Stimulated activated CD8-positive, alpha-beta memory T cell treated with anti-CD3 and anti-CD28 coated beads, Interleukin-4, amount 100 ng/mL, for 4 hours (primary cell): ENCODE data around the gene PTGIS.

ENCODE experiments used
- DNase-seq, 2 donors: peaks; one replicate each; pipeline ENCODE4 v3.0.0-alpha.2; 2020; ENCODE audit warnings: low read depth in 2 of 2, low spot score in 1 of 2

PTGIS gene

DNA sequence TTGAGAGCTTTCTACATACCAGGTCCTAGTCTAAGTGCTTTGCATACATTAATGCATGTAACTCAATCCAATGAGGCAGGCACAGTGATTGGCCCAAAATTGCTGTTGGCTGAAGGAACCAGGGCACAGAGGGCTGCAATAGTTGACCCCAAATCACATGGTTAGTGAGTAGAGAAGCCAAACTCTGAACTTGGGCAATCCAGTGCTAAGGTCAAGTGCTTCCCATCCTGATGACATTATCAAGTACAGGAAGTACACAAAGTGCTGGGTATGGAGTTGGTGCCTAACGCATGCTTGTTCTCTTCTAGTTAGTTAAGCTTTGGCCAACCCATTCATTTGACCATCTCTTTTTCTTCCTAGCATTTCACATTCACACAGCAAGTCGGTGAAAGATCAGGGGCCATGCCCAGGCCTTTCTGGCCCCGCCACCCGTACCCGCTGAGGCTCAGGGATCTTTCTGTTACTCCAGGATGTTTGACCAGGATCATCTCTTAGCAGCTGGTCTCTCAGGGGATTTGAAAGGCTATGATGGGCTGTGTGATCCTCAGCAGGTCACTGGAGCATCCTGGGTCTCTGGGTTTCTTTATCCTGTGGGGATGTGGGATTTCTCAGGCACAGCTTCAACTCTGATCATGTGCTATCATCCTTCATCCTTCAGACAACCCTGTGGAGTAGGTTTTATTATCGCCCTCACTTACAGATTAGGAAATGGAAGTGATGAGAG lies 92.5 kb downstream of the PTGIS start:
- no peak for DNase-seq

DNA sequence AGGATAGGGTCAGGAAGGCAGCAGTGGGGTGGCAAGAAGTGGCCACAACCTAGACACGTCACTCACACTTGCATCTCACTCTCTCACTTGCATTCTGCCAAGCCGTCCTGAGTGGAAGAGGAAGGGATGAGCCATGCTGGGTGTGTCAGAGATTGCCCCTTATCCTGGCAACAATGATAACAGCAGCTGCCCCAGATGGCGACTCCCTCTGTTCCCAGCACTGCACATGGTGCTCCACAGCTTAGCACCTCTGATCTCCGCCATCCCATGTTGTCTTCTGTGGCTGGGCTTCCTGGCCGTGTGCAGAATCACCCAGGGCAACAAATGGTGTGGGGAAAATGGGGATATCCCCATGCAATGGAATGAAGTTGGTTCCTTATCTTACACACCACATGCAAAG lies 96.5 kb downstream of the PTGIS start:
- no peak for DNase-seq

- no peak for DNase-seq
Observed at GRCh38 chr20:49470922-49471321, 97.0 kb downstream of the PTGIS start.

DNA sequence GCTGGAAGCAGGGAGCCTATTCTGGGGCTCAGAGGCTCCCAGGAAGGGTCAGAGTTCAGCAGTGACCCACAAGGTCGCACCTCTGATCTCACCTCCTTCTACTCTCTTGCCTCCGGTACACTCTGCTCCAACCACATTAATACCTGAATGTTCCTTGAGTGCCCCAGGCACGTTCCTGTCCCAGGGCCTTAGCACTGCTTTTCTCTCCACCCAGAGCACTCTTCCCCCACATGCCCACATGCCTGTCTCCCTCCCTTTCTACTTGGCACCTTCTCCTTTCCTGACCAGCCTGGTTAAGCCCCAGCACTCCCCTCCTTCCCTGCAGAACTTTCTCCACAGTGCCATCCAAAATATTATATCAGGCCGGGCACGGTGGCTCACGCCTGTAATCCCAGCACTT lies 98.9 kb downstream of the PTGIS start:
- DNase-seq = no peak

- DNase-seq = no peak
Observed at GRCh38 chr20:49468412-49468811, 99.5 kb downstream of the PTGIS start.

DNA sequence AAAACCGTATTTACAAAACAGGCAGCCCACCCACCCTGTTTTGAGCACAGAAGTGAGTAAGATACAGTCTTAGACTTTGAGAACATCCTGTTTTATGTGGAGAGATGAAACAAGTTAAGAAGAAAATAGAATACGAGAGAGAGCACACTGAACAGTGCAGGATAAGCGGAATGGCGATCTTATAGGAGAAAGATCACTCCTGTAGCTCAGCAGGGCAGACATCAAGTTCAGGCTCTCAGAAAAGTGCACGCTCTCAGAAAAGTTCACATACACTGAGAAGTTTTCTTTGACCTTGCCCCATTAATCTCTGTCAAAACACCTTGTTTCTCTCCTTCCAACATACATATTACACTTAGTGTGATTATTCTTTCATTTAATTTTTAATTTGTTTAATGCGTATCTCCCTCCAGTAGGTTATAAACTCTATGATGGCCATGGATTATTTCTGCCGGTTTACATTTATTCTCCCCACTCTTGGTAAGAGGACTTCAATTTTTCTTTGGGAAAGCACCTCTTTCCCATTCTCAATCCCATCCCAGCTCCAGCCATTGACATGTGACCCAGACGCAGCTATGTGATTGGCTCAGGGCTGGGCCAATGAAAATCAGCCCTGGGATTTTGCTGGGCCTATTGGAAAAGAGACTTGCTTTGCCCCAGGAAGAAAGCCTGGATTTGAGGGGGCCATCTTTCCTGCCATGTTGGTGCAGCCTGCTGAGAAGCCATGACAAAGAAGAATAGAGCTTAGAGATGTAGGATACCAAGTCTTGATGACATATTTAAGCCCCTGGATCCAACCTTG lies 101.6 kb downstream of the PTGIS start:
- no peak for DNase-seq

- DNase-seq = no peak
Observed at GRCh38 chr20:49464556-49464955, 103.4 kb downstream of the PTGIS start.

DNA sequence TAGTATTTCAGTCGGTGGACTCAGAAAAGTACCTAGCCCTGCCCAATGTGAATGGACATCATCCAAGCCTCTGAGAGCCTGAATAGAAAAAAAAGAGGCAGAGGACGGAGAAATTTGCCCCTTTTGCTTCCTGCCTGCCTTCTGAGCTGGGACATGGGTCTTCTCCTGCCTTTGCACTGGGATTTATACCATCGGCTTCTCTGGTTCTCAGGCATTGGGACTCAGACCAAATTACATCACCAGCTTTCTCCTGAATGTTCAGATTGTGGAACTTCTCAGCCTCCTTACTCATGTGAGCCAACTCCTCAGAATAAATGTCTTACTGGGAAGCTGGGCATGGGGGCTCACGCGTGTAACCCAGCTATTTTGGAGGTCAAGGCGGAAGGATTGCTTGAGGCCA lies 105.3 kb downstream of the PTGIS start:
- no peak for DNase-seq

GRCh38 chr20:49461894-49462620 lies 105.9 kb downstream of the PTGIS start:
- no peak for DNase-seq

- no peak for DNase-seq
Observed at GRCh38 chr20:49460916-49461315, 107.0 kb downstream of the PTGIS start.

DNA sequence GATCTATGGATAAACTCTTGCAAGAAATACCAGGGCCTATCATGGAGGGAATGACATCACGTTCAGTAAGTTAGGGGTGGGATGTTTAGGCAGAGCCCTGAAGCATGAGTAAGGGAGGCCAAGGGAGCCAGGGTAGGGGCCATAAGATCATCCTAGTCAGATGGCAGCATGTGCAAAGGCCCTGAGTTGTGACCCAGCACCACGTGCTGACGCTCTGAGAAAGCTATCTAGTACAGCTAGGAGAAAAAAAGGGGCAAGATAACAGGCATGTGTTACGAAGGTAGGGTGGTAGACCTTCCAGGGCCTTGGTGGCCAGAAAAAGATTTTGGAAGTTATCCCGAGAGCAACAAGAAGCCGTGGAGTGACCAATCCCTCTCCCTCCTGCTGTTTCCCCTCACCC lies 107.8 kb downstream of the PTGIS start:
- no peak for DNase-seq

DNA sequence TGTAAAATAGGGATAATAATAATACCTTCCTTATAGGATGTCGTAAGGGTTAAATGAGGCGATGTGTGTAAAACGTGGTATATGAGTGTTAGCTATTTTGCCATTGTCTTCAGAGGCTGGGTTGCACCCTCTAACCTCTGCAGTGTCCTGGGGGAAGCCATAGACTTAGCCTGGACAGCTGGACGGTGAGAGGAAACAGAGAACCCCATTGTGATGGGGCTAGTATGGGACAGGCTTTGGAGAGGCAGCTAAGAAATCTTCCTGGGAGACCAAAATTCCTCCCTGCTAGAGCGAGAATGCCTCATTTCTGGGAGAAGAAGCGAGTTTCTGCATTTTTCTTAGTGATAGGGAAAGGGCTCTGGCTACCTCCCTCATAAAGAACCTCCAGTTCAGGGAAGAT lies 108.3 kb downstream of the PTGIS start:
- DNase-seq = no peak

GRCh38 chr20:49457444-49457843 lies 110.5 kb downstream of the PTGIS start:
- no peak for DNase-seq

DNA sequence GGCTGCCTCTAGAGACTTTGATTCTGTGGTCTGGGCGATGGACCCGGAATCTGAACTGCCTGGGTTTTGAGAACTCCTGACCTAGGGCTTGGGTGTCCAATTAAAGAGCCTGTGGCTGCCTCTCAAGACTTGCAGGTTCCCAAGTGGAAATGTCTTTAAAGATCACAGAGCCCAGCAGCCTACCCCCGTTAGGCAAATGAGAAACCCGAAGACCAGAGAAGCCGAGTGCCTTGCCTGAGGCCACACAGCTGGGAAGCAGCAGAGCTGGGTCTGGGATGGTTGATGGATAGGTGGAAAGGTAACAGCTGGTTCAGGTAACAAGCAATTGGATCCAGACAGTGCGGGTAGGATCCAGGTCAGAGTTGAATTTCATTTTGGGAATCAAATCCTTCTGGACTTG lies 111.3 kb downstream of the PTGIS start:
- DNase-seq = no peak

DNA sequence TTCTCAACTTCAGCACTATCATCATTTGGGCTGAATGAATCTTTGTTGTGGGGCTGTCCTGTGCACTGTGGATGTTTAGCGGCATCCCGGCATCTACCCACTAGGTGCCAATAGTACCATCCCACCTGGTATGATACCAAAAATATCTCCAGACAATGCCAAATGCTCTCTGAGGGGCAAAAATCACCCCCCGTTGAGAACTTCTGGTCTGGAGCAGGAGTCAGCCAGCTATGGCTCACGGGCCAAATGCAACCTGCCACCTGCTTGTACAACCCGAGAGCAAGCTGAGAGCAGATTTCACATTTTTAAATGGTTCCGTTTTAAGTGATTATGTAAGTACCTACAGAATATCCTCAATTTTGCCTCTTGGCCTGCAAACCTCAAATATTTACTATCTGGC lies 112.2 kb downstream of the PTGIS start:
- DNase-seq = no peak
